ENCODE measurements around the gene NARF. TPM values are rescaled to one million over a fixed set of nuclear protein-coding genes. Genes with fewer than 3 reads are reported as not detected.

Gene NARF
- total RNA-seq, 2 donors from 2014 or later, result 64.0 to 70.8 TPM

GRCh38 chr17:82492643-82493225, 34.2 kb downstream of the NARF start:
- TF ChIP-seq CTCF (conservative IDR thresholded peaks at IDR 0.05), result no peak
- no peaks in the 10 kb centered on the region for H3K4me1 ChIP-seq (ENCODE audit: control insufficient read depth, insufficient read depth, low read length)
- no peak overlapping the region for H3K27ac ChIP-seq (ENCODE audit: low read depth, low read length)
- no peaks in the 10 kb centered on the region for H3K36me3 ChIP-seq (ENCODE audit: control insufficient read depth, insufficient read depth, low read length)
- 95 to 96% methylated on average over 8 to 13 of the region's 13 CpGs for WGBS, 2 experiments (ENCODE audit: insufficient coverage in 1 of 2, insufficient read length in 1 of 2)
- no peaks in the 10 kb centered on the region for H3K27me3 ChIP-seq (ENCODE audit: control insufficient read depth, insufficient read depth, low read length, poor library complexity, severe bottlenecking)
- no peak for DNase-seq
- peaks cover 12% of the 10 kb centered on the region for H3K36me3 Mint-ChIP-seq (ENCODE audit: low read depth)
- peaks cover 6% of the 10 kb centered on the region for H3K27me3 Mint-ChIP-seq (ENCODE audit: insufficient read depth)
- no peak overlapping the region for H3K9ac ChIP-seq (ENCODE audit: extremely low read depth, low read length, poor library complexity, severe bottlenecking)
- H3K9me3 ChIP-seq (ENCODE audit: control insufficient read depth, low read length), result no peaks in the 10 kb centered on the region
- no peak overlapping the region for H3K4me3 ChIP-seq (ENCODE audit: low read length)
- no peak overlapping the region for H3K4me3 Mint-ChIP-seq
- H3K27ac Mint-ChIP-seq, result no peak overlapping the region
- no peaks in the 10 kb centered on the region for H3K9me3 Mint-ChIP-seq
- peaks cover 2% of the 10 kb centered on the region for H3K4me1 Mint-ChIP-seq

GRCh38 chr17:82493226-82493781, 34.8 kb downstream of the NARF start:
- H3K4me1 Mint-ChIP-seq, result peaks cover 3% of the 10 kb centered on the region
- H3K9me3 Mint-ChIP-seq, result no peaks in the 10 kb centered on the region
- H3K36me3 Mint-ChIP-seq (ENCODE audit: low read depth), result peaks cover 8% of the 10 kb centered on the region
- Histone ChIP-seq H3K27me3 (ENCODE audit: control insufficient read depth, insufficient read depth, low read length, poor library complexity, severe bottlenecking) (no peaks in the 10 kb centered on the region), H3K9me3 (ENCODE audit: control insufficient read depth, low read length) (no peaks in the 10 kb centered on the region), H3K9ac (ENCODE audit: extremely low read depth, low read length, poor library complexity, severe bottlenecking) (no peak overlapping the region), H3K4me3 (ENCODE audit: low read length) (no peak overlapping the region), H3K36me3 (ENCODE audit: control insufficient read depth, insufficient read depth, low read length) (no peaks in the 10 kb centered on the region), H3K4me1 (ENCODE audit: control insufficient read depth, insufficient read depth, low read length) (no peaks in the 10 kb centered on the region), H3K27ac (ENCODE audit: low read depth, low read length) (no peak overlapping the region)
- DNase-seq, result no peak
- no peak overlapping the region for H3K4me3 Mint-ChIP-seq
- TF ChIP-seq CTCF (conservative IDR thresholded peaks at IDR 0.05), result no peak
- WGBS, 2 experiments (ENCODE audit: insufficient coverage in 1 of 2, insufficient read length in 1 of 2), result 89 to 96% methylated on average over 9 to 12 of the region's 12 CpGs
- H3K27me3 Mint-ChIP-seq (ENCODE audit: insufficient read depth), result peaks cover 12% of the 10 kb centered on the region
- H3K27ac Mint-ChIP-seq, result no peak overlapping the region

GRCh38 chr17:82494236-82495055, 35.9 kb downstream of the NARF start:
- Mint-ChIP-seq H3K4me3 (peak overlapping the region; percentile 56), H3K9me3 (no peaks in the 10 kb centered on the region), H3K27me3 (ENCODE audit: insufficient read depth) (peaks cover 24% of the 10 kb centered on the region), H3K4me1 (peaks cover 3% of the 10 kb centered on the region), H3K36me3 (ENCODE audit: low read depth) (no peaks in the 10 kb centered on the region), H3K27ac (peak overlapping the region; percentile 96)
- Histone ChIP-seq H3K27me3 (ENCODE audit: control insufficient read depth, insufficient read depth, low read length, poor library complexity, severe bottlenecking) (no peaks in the 10 kb centered on the region), H3K9me3 (ENCODE audit: control insufficient read depth, low read length) (no peaks in the 10 kb centered on the region), H3K4me3 (ENCODE audit: low read length) (peak overlapping the region; percentile 66), H3K27ac (ENCODE audit: low read depth, low read length) (peak overlapping the region; percentile 39), H3K36me3 (ENCODE audit: control insufficient read depth, insufficient read depth, low read length) (no peaks in the 10 kb centered on the region), H3K9ac (ENCODE audit: extremely low read depth, low read length, poor library complexity, severe bottlenecking) (no peak overlapping the region), H3K4me1 (ENCODE audit: control insufficient read depth, insufficient read depth, low read length) (no peaks in the 10 kb centered on the region)
- WGBS, 2 experiments (ENCODE audit: insufficient coverage in 1 of 2, insufficient read length in 1 of 2), result 10 to 22% methylated on average over 7 to 17 of the region's 17 CpGs
- TF ChIP-seq CTCF (conservative IDR thresholded peaks at IDR 0.05), result peak; percentile 99
- DNase-seq, result peak; percentile 99
